ENCODE measurements around the gene MGST2. TPM values are rescaled to one million over a fixed set of nuclear protein-coding genes. Genes with fewer than 3 reads are reported as not detected.
A peak's percentile ranks its signal among the peaks of the same experiment; 100 is the strongest.

MGST2 gene
- polyA plus RNA-seq, 3 donors: 41.7 to 221 (median 153) TPM

GRCh38 chr4:139704915-139705485, 39.4 kb downstream of the MGST2 start:
- H3K9me3 ChIP-seq (replicated peaks in 1 of 2; ENCODE audit: control insufficient read depth in 1 of 2, insufficient read depth in 1 of 2, low read length in 2 of 2): no peaks in the 10 kb centered on the region
- no peaks in the 10 kb centered on the region for H3K4me1 Mint-ChIP-seq

DNA sequence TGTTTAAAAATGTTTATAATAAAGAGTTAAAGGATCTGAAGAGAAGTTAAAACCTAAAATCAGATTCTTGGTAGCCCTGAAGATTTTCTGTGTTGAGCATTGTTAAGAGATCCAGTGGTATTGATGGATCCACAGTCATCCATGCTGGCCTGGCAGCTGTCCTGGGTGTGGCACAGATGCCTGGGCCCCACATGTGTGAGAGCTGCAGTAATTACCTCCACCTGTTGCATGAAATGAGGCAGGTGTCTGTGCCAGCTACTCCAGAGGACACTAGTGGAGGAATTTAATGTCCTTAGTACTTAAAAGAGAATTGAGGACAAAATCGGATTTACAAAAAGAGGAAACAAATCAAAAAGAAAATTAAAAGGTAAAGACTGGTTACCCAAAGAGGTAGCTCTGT, 44.0 kb downstream of the MGST2 start:
- no peak overlapping the region for H3K27ac ChIP-seq (ENCODE audit: low read depth in 1 of 2, low read length in 2 of 2)
- Mint-ChIP-seq H3K36me3 (peaks cover 56 to 62% of the 10 kb centered on the region in 2 donors), H3K27me3 (ENCODE audit: low read depth in 3 of 3) (peaks cover 0 to 1% (median 0%) of the 10 kb centered on the region in 3 donors), H3K27ac (peak overlapping the region in 2 of 7 donors; percentile 11 to 62), H3K4me1 (no peaks in the 10 kb centered on the region), H3K9me3 (peaks cover 0 to 5% (median 2%) of the 10 kb centered on the region in 7 donors), H3K4me3 (no peak overlapping the region)
- H3K4me1 ChIP-seq (ENCODE audit: control insufficient read depth in 1 of 2, insufficient read depth in 2 of 2, low read length in 2 of 2): no peaks in the 10 kb centered on the region
- H3K4me2 ChIP-seq (replicated peaks; ENCODE audit: extremely low read depth, low read length, poor library complexity, severe bottlenecking): no peak overlapping the region
- peaks cover 26 to 76% of the 10 kb centered on the region in 2 donors for H3K36me3 ChIP-seq (replicated peaks in 1 of 2; ENCODE audit: control insufficient read depth in 1 of 2, insufficient read depth in 2 of 2, low read length in 2 of 2)
- DNase-seq: no peak
- TF ChIP-seq, protein P1, sequence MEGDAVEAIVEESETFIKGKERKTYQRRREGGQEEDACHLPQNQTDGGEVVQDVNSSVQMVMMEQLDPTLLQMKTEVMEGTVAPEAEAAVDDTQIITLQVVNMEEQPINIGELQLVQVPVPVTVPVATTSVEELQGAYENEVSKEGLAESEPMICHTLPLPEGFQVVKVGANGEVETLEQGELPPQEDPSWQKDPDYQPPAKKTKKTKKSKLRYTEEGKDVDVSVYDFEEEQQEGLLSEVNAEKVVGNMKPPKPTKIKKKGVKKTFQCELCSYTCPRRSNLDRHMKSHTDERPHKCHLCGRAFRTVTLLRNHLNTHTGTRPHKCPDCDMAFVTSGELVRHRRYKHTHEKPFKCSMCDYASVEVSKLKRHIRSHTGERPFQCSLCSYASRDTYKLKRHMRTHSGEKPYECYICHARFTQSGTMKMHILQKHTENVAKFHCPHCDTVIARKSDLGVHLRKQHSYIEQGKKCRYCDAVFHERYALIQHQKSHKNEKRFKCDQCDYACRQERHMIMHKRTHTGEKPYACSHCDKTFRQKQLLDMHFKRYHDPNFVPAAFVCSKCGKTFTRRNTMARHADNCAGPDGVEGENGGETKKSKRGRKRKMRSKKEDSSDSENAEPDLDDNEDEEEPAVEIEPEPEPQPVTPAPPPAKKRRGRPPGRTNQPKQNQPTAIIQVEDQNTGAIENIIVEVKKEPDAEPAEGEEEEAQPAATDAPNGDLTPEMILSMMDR (IDR thresholded peaks at IDR 0.05): no peak
- H2AFZ ChIP-seq (ENCODE audit: insufficient read depth, low read depth, low read length, poor library complexity, severe bottlenecking): no peak overlapping the region
- no peak overlapping the region for H3K4me3 ChIP-seq (replicated peaks in 1 of 3; ENCODE audit: low read depth in 2 of 3, low read length in 3 of 3)
- H3K27me3 ChIP-seq (ENCODE audit: control insufficient read depth in 2 of 2, insufficient read depth in 2 of 2, low read length in 2 of 2): no peaks in the 10 kb centered on the region
- H4K20me1 ChIP-seq (ENCODE audit: insufficient read depth, low read length): no peaks in the 10 kb centered on the region
- H3K9ac ChIP-seq (ENCODE audit: insufficient read depth, low read length, poor library complexity, severe bottlenecking): no peak overlapping the region
- intact Hi-C loops (cut with micrococcal nuclease): no loop called here
- H3K9me3 ChIP-seq (replicated peaks in 1 of 2; ENCODE audit: control insufficient read depth in 1 of 2, insufficient read depth in 1 of 2, low read length in 2 of 2): no peaks in the 10 kb centered on the region
- H3K79me2 ChIP-seq (ENCODE audit: insufficient read depth, low read length): no peaks in the 10 kb centered on the region
- WGBS (ENCODE audit: insufficient coverage): no CpG with 5 or more reads among the region's 1 CpG

More at GRCh38 chr4:139704915-139705485, 39.4 kb downstream of the MGST2 start:
- Mint-ChIP-seq H3K27me3 (ENCODE audit: low read depth in 3 of 3) (no peaks in the 10 kb centered on the region), H3K27ac (peak overlapping the region in 2 of 7 donors; percentile 13 to 38), H3K9me3 (peaks cover 0 to 5% (median 2%) of the 10 kb centered on the region in 7 donors), H3K4me3 (no peak overlapping the region), H3K36me3 (peaks cover 64 to 79% of the 10 kb centered on the region in 2 donors)
- intact Hi-C loops (cut with micrococcal nuclease): no loop called here
- Histone ChIP-seq H3K27ac (ENCODE audit: low read depth in 1 of 2, low read length in 2 of 2) (no peak overlapping the region), H3K27me3 (ENCODE audit: control insufficient read depth in 2 of 2, insufficient read depth in 2 of 2, low read length in 2 of 2) (no peaks in the 10 kb centered on the region), H3K79me2 (ENCODE audit: insufficient read depth, low read length) (no peaks in the 10 kb centered on the region), H3K4me1 (ENCODE audit: control insufficient read depth in 1 of 2, insufficient read depth in 2 of 2, low read length in 2 of 2) (no peaks in the 10 kb centered on the region), H2AFZ (ENCODE audit: insufficient read depth, low read depth, low read length, poor library complexity, severe bottlenecking) (no peak overlapping the region), H3K4me2 (replicated peaks; ENCODE audit: extremely low read depth, low read length, poor library complexity, severe bottlenecking) (no peak overlapping the region), H3K4me3 (replicated peaks in 1 of 3; ENCODE audit: low read depth in 2 of 3, low read length in 3 of 3) (no peak overlapping the region), H4K20me1 (ENCODE audit: insufficient read depth, low read length) (no peaks in the 10 kb centered on the region), H3K36me3 (replicated peaks in 1 of 2; ENCODE audit: control insufficient read depth in 1 of 2, insufficient read depth in 2 of 2, low read length in 2 of 2) (peaks cover 36 to 70% of the 10 kb centered on the region in 2 donors), H3K9ac (ENCODE audit: insufficient read depth, low read length, poor library complexity, severe bottlenecking) (no peak overlapping the region)
- WGBS (ENCODE audit: insufficient coverage): 100% methylated on average over 3 of the region's 4 CpGs
- TF ChIP-seq, protein P1 (IDR thresholded peaks at IDR 0.05): no peak
- no peak for DNase-seq

Measured in CD14-positive monocyte (primary cell).